K562 (cell line): ENCODE results near the gene RCOR3. TPM values are rescaled to one million over a fixed set of nuclear protein-coding genes. Genes with fewer than 3 reads are reported as not detected.

Experiments used
- ARHGAP35 ChIP-seq: fragments of 450-650 bp; IDR thresholded peaks from 2 replicates; pipeline ENCODE4 v1.6.1; 2018; ENCODE audit not compliant: partially characterized antibody
- DPF2 ChIP-seq: fragments of 450-650 bp; IDR thresholded peaks from 2 replicates; pipeline ENCODE4 v1.6.1; 2016
- E2F6 ChIP-seq, 2 experiments: IDR thresholded peaks; 2 replicates each; pipeline ENCODE4 v1.6.1; 2011; ENCODE audit warnings: borderline replicate concordance in 1 of 2, control low read depth in 1 of 2, low read depth in 1 of 2, low read length in 1 of 2, mild to moderate bottlenecking in 1 of 2, mixed read lengths in 1 of 2, moderate library complexity in 1 of 2; ENCODE audit not compliant: insufficient read depth in 1 of 2, insufficient read length in 1 of 2, poor library complexity in 1 of 2, severe bottlenecking in 1 of 2; ENCODE audit errors: extremely low read depth in 1 of 2
- GMEB1 ChIP-seq: fragments of 250-450 bp; sonication (Bioruptor Pico); IDR thresholded peaks from 2 replicates; pipeline ENCODE4 v1.4.0; 2020; ENCODE audit warnings: mild to moderate bottlenecking
- HBP1 ChIP-seq: fragments of 450-650 bp; formaldehyde crosslinking; IDR thresholded peaks from 2 replicates; pipeline ENCODE4 v1.4.0; 2022; ENCODE audit warnings: missing genetic modification characterization
- HMGN3 ChIP-seq: IDR thresholded peaks from 2 replicates; pipeline ENCODE4 v1.6.1; 2011; ENCODE audit warnings: borderline replicate concordance, low read depth, mild to moderate bottlenecking, mixed read lengths, low read length; ENCODE audit not compliant: insufficient read length; ENCODE audit errors: extremely low read depth
- LARP7 ChIP-seq: fragments of 450-650 bp; IDR thresholded peaks from 2 replicates; pipeline ENCODE4 v1.6.1; 2016
- MAZ ChIP-seq, 2 experiments: fragments of 450-650 bp in 1 of 2; sonication (generic) in 1 of 2; formaldehyde crosslinking; IDR thresholded peaks in 1 of 2; conservative IDR thresholded peaks in 1 of 2; 2 replicates each; pipeline versions ENCODE4 v1.4.0 to v1.5.0; 2020; ENCODE audit warnings: mild to moderate bottlenecking in 1 of 2, missing genetic modification reagents in 1 of 2
- RBM14 ChIP-seq: fragments of 200-400 bp; formaldehyde crosslinking; IDR thresholded peaks from 2 replicates; pipeline ENCODE4 v1.6.1; 2018; ENCODE audit warnings: low read depth, mild to moderate bottlenecking, low read length, moderate library complexity, borderline replicate concordance; ENCODE audit not compliant: insufficient read depth
- SAFB ChIP-seq: fragments of 200-400 bp; formaldehyde crosslinking; IDR thresholded peaks from 2 replicates; pipeline ENCODE4 v1.6.1; 2017; ENCODE audit warnings: low read depth, low read length, borderline replicate concordance
- SUPT5H ChIP-seq: fragments of 450-650 bp; IDR thresholded peaks from 2 replicates; pipeline ENCODE4 v1.6.1; 2016
- TOE1 ChIP-seq, 2 experiments: fragments of 450-650 bp in 1 of 2; sonication (generic) in 1 of 2; formaldehyde crosslinking in 1 of 2; IDR thresholded peaks; 2 replicates each; pipeline versions ENCODE4 v1.7.1 to v1.8.0; 2016 to 2022; ENCODE audit warnings: borderline replicate concordance in 2 of 2, mild to moderate bottlenecking in 2 of 2, antibody characterized with exemption in 1 of 2, inconsistent platforms in 1 of 2, low read depth in 1 of 2, missing genetic modification reagents in 1 of 2, moderate library complexity in 1 of 2
- ZBTB49 ChIP-seq: sonication (generic); formaldehyde crosslinking; IDR thresholded peaks from 2 replicates; pipeline ENCODE4 v1.8.0; 2022; ENCODE audit warnings: missing genetic modification reagents, mild to moderate bottlenecking, borderline replicate concordance
- ZNF124 ChIP-seq: sonication (generic); formaldehyde crosslinking; IDR thresholded peaks from 2 replicates; pipeline ENCODE4 v1.8.1; 2022; ENCODE audit warnings: missing genetic modification reagents
- polyA plus RNA-seq, 8 experiments: library from polyadenylated mRNA; depleted of rRNA in 4 of 8; stranded (reverse) in 5 of 8; unstranded in 3 of 8; fragments of >200 nt; fragmentation: Nextera tagmentation in 2 of 8; fragmentation: Illumina TruSeq in 1 of 8; extraction: Ambion mirVana in 2 of 8; extraction: Trizol in 1 of 8; gene quantifications; 2 replicates each; pipeline versions ENCODE4 v1.2.1 to v1.2.3, GENCODE V29; 2011 to 2014; ENCODE audit warnings: inconsistent platforms in 1 of 8, missing spikeins in 1 of 8
- total RNA-seq, 7 experiments: library from RNA; depleted of rRNA in 6 of 7; stranded (reverse); fragments of >200 nt in 6 of 7; fragmentation: Illumina TruSeq in 2 of 7; extraction: Trizol in 2 of 7; gene quantifications; 2 replicates each; pipeline versions ENCODE4 v1.2.1 to v1.2.3, GENCODE V29; 2011 to 2021; ENCODE audit warnings: low replicate concordance in 1 of 7
- TF ChIP-seq, protein P1 (sequence below): fragments of 450-650 bp; IDR thresholded peaks from 2 replicates; pipeline ENCODE4 v1.6.1; 2016; ENCODE audit warnings: borderline replicate concordance

Gene RCOR3
- total and polyA plus RNA-seq, 9 of the 15 experiments (the other 6 are each of a cell fraction or from before 2014, with no cell fraction given) = 9.7 to 42.7 (median 29.5) TPM

DNA sequence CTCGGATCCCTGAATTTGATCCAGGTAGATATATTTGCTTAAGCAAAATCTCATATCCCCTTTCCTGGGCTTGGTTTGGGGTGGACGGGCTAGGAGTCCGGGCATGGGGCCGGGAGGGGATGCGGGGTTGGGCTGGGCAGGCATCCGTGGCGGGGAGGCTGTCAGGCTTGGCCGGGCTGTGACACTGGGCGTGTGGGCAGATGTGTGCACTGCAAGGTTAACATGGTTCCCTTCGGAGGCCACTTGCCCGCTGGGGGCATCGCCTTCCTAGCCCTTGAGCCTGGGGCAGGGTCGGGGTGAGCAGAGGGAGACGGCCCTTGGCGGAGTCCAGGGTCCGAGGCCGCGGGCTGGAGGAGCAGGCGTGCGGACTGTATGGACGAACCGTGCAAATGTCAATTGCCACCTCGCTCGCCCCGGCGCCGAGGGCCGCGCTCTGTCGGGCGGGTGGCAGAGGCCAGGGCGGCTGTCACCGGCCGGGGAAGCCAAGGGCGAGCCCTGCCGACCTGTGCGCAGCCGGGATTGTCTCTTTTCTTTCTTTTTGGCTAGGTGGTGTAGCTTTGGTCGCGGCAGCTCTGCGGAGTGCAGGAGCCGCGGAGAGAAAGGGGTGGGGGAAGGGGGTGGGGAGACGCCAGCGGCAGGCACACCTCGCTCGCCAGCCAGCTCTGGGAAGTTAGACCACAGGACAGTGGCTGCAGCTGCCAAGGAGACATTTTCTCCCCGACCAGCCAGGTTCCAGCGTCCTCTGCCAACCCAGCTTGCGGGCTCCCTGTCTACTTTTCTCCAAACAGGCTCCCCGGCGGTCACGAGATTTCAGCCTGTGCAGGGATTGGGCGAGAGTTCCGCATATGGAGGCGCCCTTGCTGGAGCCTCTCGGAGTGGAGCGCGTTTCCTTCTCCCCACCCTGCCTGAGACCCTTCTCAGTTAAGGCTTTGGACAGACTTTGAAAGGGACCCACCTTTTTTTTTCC is 1.3 kb downstream of the RCOR3 start (continued):
- TF ChIP-seq ZBTB49 (CRISPR knock-in tag) = 0 out of 2 replicates have a peak, but pooled peaks have one; percentile 40
- peak; percentile 76; the same call in 1 of the 2 replicates for TF ChIP-seq TOE1 (IDR thresholded peaks at IDR 0.05; ENCODE audit: borderline replicate concordance)
- TF ChIP-seq TOE1 (CRISPR knock-in tag; IDR thresholded peaks at IDR 0.05; ENCODE audit: borderline replicate concordance, low read depth) = no peak; the same call in 1 of the 2 replicates
- TF ChIP-seq HMGN3 = peak; percentile 64
- TF ChIP-seq SUPT5H = peak; percentile 57
- peak; percentile 62; the same call in 1 of the 2 replicates for TF ChIP-seq HBP1
- peak in 1 of 2 experiments; percentile 55 for TF ChIP-seq E2F6 (IDR thresholded peaks at IDR 0.05; ENCODE audit: borderline replicate concordance in 1 of 2, extremely low read depth in 1 of 2, insufficient read depth in 1 of 2, insufficient read length in 1 of 2, low read depth in 1 of 2, low read length in 1 of 2, poor library complexity in 1 of 2, severe bottlenecking in 1 of 2)
- peak; percentile 43 to 63; a peak in 3 of 4 replicates for TF ChIP-seq MAZ (CRISPR knock-in tag; conservative IDR thresholded peaks at IDR 0.05 in 1 of 2, IDR thresholded peaks at IDR 0.05 in 1 of 2)
- no peak for TF ChIP-seq ZNF124 (CRISPR knock-in tag)
- TF ChIP-seq SAFB = no peak
- no peak for TF ChIP-seq ARHGAP35
- TF ChIP-seq LARP7 = no peak
- TF ChIP-seq RBM14 = 0 out of 2 replicates have a peak, but pooled peaks have one; percentile 75
- TF ChIP-seq, protein P1, sequence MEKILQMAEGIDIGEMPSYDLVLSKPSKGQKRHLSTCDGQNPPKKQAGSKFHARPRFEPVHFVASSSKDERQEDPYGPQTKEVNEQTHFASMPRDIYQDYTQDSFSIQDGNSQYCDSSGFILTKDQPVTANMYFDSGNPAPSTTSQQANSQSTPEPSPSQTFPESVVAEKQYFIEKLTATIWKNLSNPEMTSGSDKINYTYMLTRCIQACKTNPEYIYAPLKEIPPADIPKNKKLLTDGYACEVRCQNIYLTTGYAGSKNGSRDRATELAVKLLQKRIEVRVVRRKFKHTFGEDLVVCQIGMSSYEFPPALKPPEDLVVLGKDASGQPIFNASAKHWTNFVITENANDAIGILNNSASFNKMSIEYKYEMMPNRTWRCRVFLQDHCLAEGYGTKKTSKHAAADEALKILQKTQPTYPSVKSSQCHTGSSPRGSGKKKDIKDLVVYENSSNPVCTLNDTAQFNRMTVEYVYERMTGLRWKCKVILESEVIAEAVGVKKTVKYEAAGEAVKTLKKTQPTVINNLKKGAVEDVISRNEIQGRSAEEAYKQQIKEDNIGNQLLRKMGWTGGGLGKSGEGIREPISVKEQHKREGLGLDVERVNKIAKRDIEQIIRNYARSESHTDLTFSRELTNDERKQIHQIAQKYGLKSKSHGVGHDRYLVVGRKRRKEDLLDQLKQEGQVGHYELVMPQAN = no peak
- 0 out of 2 replicates have a peak, but pooled peaks have one; percentile 23 for TF ChIP-seq GMEB1
- TF ChIP-seq DPF2 = no peak
